Fibroblast of skin of right biceps (primary cell): Measurements from ENCODE around the gene PIM2.

Experiments used
- DNase-seq: peaks from one replicate; pipeline ENCODE4 v3.0.0-alpha.2; 2013

The PIM2 gene

DNA sequence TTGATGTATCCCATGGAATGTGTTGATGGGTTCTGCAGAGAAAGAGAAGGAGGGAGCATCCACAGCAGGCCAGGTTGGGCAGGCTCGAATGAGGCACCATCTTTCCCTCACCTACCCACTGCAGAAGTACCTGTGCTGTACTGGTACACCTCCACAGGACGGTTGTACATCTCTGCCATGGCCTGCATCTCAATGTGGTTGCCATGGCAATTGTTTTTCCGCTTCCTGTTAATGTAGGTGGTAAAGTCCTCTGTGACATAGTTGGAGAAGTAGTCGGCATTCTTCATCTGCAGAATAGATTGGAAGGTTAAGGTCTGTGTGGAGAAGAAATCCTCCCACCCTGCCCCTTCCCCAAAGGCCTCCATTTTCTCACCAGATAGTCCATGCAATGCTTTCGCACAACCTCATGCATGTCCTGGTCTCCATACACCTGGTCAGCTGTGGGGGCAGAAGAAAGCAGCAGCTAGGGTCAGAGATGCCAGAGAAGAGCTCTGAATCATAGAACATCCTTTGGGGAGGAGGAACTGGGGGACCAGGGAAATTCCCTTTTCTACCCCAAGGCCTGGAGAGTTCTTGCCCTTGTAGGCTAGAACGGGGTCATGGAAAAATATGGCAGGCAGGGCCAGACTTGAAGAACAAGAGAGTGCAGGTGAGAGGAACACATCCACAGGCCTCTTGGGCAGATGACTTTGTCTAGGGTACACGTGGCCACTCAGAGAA lies 15.9 kb upstream of the PIM2 start:
- DNase-seq: no peak

DNA sequence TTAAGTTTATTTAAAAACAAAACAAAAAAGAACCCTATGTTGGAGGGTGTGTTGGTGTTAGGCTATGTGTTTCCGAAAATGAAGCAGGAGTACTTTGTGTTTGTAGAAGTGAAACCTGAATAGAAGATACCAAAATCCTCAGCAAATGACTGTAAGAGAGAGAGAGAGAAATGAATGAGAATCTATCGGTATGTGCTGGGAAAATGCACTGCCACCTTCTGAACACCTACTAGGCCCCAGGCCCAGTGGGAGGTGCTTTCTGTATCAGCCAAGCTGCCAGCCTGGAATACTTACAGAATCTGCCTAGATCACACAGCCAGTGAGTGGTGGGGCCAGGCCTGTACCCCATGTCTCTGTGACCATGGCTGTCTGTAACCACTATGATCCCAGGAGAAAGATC lies 14.9 kb upstream of the PIM2 start:
- DNase-seq: no peak

DNA sequence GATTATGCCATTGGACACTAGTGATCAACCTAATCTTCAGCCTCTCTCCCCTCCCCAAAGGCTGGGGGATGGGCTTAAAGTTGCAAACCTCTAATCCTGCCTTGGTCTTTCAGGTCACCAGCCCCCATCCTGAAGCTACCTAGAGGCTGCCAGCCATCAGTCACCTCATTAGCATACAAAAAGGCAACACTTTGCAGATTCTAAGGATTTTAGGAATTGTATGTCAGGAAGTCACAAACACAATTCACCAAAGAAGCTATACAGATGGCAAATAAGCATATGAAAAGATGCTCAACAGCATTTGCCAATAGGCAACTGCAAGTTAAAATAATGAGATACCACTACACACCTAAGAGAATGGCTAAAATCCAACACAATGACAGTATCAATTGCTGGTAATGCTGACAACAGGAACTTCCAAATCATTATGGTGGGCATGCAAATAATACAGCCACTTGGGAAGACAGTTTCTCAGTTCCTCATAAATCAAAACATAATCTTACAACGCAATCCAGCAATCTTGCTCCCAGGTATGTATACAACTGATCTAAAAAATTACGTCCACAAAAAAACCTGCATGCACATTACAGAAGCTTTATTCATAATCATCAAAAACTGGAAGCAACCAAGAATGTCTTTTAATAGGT lies 9.0 kb upstream of the PIM2 start:
- no peak for DNase-seq

DNA sequence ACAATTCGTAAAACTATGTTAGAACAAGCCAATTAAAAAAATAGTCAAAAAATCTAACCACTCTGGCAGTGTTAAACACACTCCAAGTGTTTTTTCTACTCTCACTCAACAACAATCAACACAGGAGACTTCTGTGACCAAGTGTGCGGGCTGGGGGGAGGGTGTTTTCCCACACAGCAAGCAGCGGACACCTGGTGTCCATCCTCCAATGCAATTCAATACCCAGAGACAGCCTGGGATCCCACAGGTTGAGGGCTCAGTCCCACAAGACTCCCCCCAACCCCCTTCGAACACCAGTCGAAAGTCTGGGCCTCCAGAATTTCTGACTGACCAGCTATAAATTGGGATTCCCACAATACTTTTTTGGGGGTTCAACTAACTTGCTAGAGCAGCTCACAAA lies 8.3 kb upstream of the PIM2 start:
- no peak for DNase-seq

DNA sequence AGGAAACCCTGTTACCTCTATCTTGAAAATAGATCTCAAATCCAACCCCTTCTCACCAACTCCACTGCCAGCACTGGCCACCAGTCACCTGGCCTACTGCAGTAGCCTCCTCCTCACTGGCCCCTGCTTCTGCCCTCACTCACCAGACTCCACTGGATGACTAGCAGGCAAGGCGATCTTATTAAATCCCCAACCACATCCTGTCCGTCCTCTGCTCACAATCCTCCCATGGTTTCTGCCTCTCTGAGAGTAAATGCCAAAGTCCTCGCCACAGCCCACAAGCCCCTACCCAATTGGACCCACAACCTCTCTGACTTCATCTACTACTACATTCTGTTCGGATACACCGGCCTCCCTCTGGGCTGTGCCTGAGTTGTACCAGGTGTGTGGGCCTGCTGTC lies 5.4 kb upstream of the PIM2 start:
- no peak for DNase-seq

DNA sequence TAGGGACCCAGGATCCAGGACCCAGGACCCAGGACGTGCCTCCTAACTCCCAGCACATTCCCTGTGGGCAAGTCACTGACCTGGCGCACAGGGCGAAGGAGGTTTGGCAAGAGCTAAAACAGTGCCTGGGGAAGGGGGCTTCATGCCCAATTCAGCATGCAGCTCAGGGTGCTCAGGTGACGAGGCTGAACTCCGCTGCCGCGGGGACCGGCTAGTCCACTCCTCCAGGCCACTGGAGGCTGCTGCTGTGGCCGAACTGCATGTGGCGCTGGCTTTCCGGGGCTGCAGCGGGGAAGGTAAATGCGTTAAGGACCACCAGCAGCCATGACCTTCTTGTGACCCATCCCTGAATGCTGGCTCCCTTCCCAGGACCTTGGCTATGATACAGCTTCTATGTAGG lies 4.9 kb upstream of the PIM2 start:
- no peak for DNase-seq

DNA sequence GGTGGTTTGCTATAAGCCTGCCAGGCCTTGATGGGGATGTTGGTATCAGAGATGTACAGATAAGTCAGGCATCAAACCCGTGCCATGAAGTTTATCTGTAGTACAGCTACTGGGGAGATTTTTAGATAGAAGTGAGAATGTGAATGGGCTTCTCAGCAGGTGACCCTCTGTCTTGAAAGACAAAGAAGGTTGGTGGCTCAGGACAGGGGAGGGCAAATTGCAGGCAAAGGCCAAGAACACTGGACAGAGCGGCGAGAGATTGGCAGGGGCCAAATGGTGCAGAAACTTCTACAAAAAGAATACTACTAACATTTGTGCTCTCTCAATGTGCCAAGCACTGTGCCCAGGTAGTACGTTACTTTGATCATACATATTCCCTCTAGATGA lies 1.9 kb upstream of the PIM2 start:
- DNase-seq: no peak

DNA sequence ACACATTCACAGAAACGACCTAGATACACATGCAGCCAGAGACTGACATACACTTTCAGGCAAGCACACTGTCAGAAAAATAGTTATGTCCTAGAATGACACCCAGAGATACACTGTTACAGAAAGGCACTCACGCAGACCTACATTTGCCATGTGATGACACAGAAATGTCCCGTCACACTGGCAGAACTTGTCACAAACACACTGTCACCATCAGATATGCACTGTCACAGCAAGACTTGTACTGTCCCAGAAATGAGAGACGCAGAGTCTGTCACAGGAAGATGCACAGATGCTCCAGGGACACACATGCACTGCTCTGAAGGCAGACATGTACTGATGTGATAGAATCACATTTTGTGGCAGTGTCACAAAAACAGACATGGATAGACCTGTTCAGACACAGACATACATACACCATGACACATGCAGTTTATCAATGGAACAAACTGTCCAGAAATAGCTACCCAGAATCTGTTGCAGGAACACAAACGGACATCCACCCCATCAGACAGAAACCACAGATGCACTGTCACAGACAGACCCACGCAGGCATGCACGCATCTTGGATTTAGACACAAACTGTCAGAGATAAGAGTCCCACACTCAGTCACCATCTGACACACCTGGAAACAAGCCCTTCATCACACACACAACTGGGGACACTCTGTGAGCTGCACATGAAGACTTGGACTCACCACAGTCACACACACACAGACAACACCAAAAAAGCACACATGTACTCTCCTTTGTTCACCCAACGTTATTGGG lies 1.3 kb upstream of the PIM2 start:
- no peak for DNase-seq

DNA sequence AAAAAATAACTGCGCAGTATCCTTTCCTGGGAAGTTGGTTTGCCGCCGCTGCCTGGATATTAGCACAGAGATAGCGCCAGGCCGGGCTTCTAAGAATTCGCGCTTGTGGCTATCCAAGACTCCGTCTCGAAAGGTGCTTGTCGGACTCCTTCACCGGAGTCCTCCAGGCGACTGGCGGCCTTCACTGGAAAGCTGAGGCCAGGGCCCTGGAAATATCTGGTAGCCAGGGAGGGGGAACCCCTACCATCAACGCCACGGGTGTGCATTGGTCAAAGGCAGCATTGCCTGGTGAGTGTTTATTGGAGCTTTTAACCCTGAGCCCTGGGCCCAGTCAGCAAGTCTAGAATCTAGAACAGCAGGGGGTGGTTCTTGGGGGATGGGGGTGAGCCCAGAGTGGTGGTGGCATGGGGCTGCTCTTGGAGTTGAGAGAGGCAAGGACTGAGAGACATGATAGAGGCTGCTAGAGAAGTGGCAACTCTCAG lies 577 bp upstream of the PIM2 start:
- no peak for DNase-seq

DNA sequence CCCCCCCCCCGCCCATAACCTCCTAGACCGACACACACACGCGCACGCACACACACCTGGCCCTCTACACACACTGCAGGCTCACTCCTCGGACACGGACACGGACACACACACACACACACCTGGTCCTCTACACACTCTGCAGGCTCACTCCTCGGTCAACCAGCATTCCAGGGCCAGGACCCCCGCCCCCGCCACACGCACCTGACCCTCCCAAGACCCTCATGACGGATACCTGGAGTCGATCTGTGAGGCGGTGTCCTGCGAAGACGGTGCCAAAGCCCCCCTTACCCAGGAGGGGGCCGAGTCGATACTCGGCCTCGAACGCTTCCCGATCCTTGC lies 552 bp downstream of the PIM2 start:
- DNase-seq: no peak

DNA sequence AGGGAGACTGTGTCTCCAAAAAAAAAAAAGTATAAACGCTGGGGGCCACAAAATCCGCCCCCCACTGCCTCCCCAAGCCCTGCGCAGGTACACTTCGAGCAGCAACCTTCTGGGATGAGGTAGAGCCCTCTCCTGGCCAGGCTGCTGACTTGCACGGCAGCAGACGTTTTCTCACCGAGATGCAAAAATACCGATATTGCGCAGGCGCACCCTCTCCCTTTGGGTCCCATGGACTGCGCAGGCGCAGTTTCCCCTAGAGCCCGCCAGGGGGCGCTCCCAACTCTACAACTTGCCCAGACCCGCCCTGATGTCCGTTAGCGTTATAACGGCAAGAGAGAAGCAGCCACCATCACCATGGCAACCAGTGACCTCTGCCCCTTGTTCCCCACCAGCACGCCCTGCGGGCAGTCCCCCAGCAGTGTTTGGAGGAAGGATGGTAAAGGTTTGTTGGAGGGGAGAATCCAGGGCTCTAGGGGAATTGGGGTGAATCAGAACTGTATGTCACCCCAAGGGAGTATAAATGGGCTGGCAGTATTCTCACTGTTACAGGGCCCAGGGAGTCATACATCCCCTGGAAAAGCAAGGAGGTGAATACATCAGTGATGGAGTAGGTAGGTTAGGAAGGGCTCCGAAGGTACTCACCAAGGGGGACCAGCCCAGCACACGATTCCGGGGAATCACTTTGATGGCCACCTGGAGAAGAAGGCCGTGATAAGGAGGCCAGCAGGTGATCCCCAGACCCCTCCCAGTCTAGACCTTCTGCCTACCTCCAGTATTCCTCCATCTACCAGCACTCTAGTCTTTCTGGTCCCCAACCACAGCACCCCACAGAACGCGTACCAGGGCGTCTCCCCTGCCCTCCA lies 1.5 kb downstream of the PIM2 start:
- DNase-seq: peak; percentile 86

DNA sequence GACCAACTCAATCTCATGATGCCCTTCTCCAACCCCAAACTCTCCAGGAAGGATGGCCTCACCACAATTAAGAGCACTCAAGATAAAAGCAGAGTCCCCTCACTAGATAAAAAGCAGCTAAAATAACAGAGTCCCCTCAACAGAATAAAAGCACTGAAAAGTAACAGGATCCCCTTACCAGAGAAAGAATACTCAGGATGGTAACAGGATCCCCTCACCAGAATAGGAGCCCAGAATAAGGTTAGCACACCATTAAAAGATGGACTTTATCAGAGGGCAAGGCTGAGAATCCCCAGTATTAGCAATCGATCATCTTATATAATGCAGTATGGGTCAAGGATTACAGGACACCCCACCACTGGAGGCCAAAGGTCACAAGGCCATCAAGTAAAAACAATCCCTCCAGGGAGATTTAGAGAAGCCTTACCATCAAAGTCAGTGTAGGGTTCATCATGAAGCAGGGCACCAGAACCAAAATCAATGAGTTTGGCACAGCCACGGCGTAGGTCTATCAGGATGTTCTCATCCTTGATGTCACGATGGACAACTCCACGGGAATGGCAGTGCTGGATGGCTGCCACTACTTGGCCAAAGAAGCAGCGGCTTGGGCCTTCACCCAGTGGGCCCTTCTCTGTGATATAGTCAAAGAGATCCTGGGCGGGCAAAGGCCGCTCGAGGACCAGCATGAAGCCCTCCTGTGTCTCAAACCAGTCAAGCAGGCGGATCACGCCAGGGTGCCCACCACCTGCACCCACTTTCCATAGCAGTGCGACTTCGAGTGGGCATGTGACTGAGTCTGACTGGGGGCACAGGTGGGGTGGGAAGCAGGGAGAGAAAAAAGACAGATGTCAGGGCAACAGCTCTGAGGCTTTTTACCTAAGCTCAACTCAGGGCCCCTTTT lies 4.0 kb downstream of the PIM2 start:
- no peak for DNase-seq

DNA sequence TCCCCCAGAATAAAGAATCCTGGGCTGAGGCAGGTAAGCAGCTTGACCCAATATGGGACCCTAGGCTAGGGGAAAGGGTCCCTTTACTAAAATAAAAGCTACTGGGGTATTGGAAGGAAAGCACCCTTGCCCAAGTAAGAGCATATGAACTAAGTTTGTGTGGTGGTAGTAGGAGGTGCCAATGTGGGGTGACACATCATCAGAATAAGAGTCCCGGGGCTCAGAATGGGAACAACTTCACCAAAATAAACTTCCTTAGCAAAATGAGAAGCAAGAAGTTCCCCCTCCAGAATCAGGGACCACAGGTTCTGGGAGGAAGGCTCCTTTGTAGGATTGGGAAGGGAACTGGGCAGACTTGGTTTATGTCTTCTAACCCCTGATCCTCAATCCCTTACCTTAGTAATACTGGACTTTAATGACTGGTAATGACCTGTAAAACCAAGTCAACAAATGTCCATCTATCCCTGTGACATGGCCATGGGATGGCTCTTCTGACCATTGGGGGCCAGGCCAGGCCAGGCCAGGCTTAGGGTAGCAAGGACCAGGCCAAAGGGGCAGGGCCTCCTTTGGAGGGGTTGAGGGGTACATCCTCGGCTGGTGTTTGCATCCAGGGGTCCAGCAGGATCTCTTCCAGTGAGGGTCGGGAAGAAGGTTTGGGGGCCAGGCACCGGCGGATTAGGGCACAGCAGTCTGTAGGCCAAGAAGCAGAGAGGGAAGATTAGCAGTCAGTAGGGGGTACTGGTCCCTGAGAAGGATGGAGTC lies 5.0 kb downstream of the PIM2 start:
- DNase-seq: no peak

DNA sequence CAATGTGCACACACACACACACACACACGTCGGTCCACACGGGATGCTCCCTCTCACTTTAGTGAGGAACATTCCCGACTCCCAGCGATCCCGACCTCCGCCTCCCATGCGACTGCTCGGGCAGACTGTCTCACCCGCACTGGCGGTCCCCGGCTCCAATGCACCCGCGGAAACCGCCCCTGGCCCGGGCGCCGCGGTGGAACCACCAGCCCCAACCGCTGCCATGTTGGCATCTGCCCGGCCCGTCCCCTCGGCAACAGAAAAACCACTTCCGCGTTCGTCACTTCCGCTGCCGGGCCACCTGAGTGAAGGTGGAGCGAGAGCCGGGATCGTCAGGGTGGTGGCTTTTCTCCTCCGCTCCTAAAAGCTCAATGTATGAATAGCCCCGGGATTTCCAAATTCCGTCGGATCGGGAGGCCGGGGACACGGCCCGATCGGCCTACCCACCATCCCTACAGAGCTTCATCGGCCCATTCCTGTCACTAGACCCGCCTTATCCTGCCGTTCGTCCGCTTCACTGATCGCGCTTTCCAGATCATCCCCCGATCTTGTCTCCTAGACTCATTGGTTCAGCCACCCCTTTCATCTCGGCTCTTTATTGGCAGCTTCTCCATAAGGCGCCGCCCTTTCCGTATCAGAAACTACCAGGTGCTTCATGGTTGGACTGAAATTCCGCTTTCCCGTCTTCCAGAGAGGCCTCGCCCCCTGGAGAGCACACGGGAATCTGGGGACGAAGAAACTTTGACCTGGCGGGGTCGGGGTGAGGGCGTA lies 7.2 kb downstream of the PIM2 start, which contains the start of gene SLC35A2:
Gene SLC35A2 (minus strand): TSS at position 235 of the 771 bp plus-strand sequence. CDS start 10 bp downstream, at position 225.
- DNase-seq: peak; percentile 67

DNA sequence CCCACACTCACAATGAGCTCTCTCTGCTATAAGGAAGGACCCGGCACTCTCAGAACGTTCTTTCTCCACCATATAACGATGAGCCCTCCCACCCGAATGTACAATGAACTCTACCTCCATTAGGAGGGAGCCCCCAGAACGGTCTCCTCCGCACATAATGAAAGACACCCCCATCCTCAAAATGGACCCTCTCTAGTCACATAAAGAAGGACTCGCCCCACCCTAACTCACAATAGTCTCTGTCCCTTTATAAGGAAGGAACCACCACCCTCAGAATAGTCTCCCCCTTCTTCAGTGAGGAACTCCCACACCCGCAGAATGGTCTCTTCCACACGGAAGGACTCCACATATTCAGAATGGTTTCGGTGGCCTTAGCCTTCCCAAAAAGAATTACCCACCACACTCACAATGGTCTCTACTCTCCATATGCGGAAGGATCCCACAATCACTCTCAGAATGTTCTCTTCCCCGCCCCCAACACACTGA lies 7.9 kb downstream of the PIM2 start:
- peak; percentile 37 for DNase-seq

DNA sequence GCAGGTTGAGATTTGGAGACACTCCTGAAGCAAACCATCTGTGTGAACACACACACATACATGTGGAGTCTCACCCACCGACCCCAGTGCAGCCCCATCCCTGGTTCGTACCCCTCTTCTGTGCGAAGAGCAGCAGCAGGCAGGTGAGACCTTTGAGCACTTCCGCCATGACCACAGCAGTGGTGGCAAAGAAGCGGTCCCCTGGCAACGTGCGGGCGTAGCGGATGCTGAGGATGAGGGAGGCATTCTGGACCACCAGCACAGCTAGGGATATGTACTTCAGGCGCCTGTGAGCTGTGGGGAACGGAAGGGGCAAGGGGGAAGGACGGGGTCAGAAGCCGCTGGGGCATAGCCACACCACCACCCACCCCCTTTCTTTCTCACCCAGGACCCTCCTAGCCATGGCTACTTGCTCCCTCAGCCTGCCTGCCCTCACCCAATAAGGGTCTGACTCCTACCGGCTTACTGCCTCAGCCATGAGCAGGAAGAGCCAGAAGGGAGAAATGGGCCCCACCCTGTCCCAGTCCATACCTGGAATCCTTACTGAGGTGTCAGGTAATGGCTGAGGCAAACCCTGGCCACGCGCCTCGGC lies 9.0 kb downstream of the PIM2 start:
- DNase-seq: no peak

DNA sequence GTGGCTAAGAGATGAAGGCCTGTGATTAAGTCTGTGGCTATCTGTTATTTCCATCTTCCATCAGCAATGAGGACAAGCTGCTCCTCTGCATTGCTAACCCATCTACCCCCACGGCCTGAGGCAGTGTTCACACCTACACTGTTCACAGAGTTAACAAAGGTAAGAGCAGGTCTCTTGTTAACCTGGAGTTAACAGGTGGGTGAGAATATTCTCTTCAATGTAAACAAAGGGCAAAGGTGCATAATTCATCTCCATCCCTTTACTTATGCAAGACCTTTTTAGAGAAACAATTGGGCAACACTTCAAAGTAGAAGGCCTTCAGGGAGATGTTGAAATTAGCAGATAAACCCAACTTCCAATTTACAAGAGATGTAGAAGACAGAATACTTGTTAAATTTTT lies 10.2 kb downstream of the PIM2 start:
- no peak for DNase-seq

DNA sequence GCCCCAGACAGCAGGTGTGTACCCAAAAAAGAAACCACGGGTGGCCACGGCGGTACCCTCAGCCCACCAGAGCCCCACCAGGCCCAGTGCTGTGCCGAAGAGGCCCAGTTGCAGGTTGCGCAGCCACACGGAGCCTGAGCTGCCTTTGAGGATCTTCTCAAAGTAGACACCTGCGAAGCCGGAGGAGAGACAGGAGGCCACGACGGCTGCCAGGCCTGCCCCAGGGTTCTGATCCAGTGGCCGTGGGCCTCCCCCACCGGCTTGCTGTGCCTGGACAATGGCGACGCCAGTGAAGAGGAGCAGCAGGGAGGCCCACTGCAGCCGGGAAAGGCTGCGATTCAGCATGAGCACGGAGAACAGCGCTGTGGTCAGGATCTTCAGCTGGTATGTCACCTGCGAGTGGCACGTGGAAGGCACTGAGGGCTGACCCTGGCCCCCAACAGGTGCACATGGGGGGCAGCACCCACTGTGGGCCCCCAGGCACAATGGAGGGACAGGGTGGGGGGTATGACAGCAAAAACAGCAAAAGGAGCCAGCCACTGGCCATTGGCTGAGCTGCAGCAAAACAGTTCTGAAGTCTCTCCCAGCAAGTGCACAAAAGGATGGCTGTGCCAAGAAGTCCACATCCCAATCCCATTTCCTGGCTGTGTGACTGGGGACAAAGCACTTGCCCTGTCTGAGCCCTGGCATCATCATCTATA lies 13.6 kb downstream of the PIM2 start:
- no peak for DNase-seq

DNA sequence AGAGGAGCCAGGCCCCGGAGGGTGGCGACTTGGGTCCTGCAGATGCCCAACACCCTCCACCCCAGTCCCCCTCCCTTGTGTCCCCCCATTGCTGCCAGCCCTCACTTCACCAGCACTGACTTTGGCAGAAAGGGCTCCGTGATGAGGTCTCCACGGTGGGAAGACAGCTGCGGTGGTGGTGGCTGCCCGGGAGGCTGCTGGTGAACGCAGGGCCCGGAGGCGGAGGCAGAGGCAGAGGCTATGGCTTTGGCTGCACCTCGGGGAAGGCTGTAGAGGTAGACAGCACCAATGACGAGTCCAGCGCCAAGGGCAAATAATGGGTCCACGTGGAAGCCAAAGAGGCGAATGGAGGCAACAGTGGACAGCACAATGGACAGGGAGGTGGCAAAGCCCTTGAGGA lies 14.2 kb downstream of the PIM2 start:
- DNase-seq: no peak
